ENCODE measurements around the gene CAMTA1. TPM values are rescaled to one million over a fixed set of nuclear protein-coding genes. Genes with fewer than 3 reads are reported as not detected.

Gene CAMTA1
- total RNA-seq, 4 donors from 2014 or later = 45.3 to 68.9 (median 62.0) TPM

GRCh38 chr1:7076572-7076971 is 291.3 kb downstream of the CAMTA1 start:
- ATAC-seq (ENCODE audit: low FRiP score) = no peak
- TF ChIP-seq CTCF (IDR thresholded peaks at IDR 0.05) = no peak
- DNase-seq (ENCODE audit: low spot score) = no peak

- no peak for DNase-seq (ENCODE audit: low spot score)
- no peak for TF ChIP-seq CTCF (IDR thresholded peaks at IDR 0.05)
- no peak for ATAC-seq (ENCODE audit: low FRiP score)
Measured at GRCh38 chr1:7077136-7077535, 291.9 kb downstream of the CAMTA1 start.

DNA sequence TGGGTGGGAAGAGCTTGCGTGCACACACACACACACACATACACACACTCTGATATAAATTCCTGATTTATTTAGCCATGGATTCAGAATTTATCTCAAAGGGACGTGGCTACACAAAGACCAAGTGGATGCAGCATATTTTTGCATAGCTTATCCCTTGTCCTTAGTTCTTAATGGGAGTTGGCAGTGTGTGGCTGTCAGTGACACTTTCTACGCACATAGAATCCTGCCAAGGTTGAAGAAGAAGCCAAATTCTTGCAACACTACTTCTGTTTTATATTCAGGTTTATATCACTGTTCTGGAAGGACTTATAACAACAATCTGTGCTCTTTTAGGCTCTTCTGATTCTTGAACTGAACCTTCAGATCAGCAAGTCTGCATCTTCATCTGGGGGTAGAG is 292.7 kb downstream of the CAMTA1 start:
- DNase-seq (ENCODE audit: low spot score) = no peak
- no peak for TF ChIP-seq CTCF (IDR thresholded peaks at IDR 0.05)
- no peak for ATAC-seq (ENCODE audit: low FRiP score)

DNA sequence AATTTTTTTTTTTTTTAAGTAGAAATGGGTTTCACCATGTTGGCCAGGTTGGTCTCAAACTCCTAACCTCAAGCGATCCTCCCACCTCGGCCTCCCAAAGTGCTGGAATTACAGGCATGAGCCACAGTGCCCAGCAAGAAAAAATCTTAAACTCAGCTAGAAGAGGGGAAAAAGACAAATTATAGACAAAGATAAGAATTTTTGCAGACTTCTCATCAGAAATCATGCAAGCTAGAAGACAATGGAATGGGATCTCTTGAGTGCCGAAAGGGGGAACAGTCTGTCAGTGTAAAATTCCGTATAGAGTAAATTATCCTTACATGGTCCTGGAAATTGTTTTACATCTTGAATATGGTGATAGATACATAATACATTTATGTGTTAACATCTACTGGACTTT is 294.4 kb downstream of the CAMTA1 start:
- ATAC-seq (ENCODE audit: low FRiP score) (no peak), DNase-seq (ENCODE audit: low spot score) (no peak)
- no peak for TF ChIP-seq CTCF (IDR thresholded peaks at IDR 0.05)

- no peak for TF ChIP-seq CTCF (IDR thresholded peaks at IDR 0.05)
- DNase-seq (ENCODE audit: low spot score) = no peak
- no peak for ATAC-seq (ENCODE audit: low FRiP score)
Measured at GRCh38 chr1:7084232-7084894, 299.1 kb downstream of the CAMTA1 start.

GRCh38 chr1:7085521-7085920 is 300.3 kb downstream of the CAMTA1 start:
- ATAC-seq (ENCODE audit: low FRiP score) (no peak), DNase-seq (ENCODE audit: low spot score) (no peak)
- no peak for TF ChIP-seq CTCF (IDR thresholded peaks at IDR 0.05)

GRCh38 chr1:7086106-7086505 is 300.9 kb downstream of the CAMTA1 start:
- TF ChIP-seq CTCF (IDR thresholded peaks at IDR 0.05) = no peak
- no peak for ATAC-seq (ENCODE audit: low FRiP score)
- DNase-seq (ENCODE audit: low spot score) = no peak

Data from omental fat pad (tissue), 4 donors.